Amygdala (tissue), 56 donors: ENCODE results near the gene ATN1.
A peak's percentile ranks its signal among the peaks of the same experiment; 100 is the strongest.

Experiments
- DNase-seq, 56 donors: peaks; one replicate each; lab custom pipeline; 2025; lab: John Stamatoyannopoulos, UW

Gene ATN1

GRCh38 chr12:6923003-6923732 lies 4.6 kb upstream of the ATN1 start:
- DNase-seq, result no peak

DNA sequence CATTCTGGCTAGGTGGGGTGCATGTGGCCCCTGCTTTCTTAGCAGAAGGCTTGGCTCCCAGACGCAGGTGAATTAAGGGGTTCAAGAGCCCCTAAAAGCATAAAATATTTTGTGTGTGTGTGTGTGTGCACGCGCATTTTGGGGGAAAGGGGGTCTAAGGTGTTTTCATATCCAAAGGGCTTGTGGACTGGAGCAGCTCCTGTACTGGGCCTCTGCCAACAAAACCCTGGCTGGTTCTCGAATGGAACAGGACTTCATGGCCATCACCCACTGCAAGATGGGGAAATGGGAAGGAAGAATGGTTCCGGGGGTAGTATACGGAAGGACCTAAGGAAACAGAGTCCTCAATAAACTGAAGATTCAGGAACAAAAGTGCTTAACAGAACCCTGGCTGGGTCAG lies 3.9 kb upstream of the ATN1 start:
- no peak for DNase-seq

DNA sequence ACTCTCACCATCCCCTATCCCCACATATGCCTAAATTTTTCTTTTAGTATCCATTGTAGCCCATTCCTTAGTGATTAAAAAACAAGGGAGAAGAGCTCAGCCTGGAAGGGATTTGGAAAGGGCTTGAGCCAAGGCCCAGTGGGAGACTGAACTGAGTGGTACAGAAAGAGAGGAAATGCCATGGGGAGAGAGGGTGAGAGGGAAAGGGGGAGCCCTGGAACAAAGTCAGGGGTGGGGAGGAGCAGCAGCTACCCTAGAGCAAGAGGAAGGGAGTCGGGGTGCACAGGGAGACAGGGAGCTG lies 2.6 kb upstream of the ATN1 start:
- DNase-seq, result peak in 5 of 56 donors; percentile 33 to 67 (median 51)

DNA sequence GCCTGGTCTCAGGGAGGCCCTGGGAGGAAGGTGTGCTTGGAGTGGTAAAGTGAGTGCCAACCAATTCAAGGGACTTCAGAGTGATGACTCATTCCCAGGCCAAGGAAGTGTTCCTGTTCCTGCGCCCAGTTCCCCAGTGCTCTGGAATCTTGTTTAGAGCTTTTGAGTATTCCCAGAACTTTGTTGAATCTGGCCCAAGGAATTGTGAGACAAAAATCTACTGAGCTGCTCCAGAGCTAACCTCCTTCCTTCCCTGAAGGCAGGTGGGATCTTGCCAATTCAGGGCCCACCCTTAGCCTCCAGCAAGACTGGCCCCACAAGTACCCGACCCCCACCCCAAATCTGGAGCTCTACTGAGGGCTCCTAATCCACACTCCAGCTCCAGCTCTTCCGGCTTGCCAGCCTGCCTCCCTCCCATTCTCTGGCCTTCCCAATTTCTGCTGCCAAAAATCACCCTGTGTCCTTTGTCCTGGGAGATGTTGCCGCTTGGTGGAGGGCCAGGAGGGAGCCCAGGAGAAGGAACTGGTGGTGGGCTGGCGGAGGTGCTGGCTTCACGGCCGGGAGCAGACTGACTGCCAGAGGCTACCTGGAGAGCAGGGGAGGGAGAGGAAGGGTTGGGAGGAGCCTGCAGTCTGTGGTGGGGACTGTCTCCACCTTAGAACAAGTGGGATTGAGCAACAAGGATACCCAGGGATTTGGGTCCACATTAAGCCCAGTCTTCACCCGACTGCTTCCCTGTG lies 2.0 kb upstream of the ATN1 start:
- DNase-seq, result peak in 46 of 56 donors; percentile 26 to 76 (median 58)

DNA sequence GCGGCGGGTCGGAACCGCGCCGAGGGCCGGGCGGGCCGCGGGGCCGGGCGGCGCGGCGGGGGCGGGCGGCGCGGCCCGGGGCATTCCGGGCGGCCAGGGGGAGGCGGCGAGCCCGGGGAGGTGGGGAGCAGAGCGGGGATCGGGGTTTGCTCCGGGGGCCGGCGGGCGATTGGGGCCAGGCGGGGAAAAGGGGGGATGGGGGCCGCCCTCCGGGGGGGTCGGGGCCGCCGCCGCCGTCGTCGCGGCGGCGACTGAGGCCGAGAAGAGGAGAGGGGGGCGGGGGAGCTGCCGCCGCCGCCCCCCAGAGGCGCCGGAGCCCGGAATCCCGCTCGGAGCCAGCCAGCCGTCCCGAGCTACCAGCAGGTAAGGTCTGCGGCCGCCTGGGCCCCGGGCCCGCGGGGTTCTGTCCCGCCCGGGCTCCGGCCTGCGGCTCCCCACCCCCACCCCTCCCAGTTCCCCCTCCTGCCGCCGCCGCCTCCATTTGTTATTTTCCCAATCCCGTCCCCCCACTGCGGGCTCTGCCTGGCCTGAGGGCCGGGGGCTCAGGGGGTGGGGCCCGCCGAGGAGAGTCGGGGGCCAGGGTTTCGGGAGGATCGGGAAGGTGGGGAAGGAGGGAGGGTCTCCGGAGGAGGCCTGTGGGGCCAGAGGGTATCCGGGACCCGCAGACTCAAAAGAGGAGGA lies 403 bp downstream of the ATN1 start:
- DNase-seq, result peak in 10 of 56 donors; percentile 21 to 61 (median 46)

DNA sequence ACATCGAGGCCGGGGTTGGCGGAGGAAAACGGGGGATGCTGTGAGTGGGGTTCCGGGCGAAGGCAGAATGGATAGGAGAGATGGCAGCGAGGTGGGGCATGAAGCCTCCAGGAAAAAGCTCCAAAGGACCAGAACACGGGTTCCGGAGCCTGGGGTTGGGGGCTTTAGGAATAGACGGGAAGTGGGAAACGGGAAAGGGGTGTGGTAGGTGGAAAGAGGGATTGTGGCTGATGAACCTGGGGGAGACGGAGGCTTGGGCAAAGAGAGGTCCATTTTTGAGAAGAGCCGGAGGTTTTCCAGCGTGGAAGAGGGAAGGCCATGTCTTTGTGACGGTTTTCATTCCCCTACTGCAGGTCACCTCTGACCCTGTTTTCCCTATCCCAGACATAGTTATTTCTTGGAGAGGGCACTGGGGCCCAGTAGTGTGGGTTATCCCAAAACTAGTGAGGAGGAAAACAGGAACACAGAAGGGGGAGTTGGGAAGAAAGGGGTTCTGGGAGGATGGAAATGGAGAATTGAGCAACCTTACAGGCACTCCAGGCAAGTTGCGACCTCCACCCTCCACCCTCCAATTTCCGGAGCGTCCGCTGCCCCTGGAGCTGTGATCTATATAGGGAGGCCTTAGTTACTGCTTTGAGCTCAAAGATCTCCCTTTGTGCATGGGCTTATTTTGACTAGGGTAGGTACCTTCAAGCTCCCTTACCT lies 1.1 kb downstream of the ATN1 start:
- peak in 3 of 56 donors; percentile 39 to 58 (median 42) for DNase-seq

DNA sequence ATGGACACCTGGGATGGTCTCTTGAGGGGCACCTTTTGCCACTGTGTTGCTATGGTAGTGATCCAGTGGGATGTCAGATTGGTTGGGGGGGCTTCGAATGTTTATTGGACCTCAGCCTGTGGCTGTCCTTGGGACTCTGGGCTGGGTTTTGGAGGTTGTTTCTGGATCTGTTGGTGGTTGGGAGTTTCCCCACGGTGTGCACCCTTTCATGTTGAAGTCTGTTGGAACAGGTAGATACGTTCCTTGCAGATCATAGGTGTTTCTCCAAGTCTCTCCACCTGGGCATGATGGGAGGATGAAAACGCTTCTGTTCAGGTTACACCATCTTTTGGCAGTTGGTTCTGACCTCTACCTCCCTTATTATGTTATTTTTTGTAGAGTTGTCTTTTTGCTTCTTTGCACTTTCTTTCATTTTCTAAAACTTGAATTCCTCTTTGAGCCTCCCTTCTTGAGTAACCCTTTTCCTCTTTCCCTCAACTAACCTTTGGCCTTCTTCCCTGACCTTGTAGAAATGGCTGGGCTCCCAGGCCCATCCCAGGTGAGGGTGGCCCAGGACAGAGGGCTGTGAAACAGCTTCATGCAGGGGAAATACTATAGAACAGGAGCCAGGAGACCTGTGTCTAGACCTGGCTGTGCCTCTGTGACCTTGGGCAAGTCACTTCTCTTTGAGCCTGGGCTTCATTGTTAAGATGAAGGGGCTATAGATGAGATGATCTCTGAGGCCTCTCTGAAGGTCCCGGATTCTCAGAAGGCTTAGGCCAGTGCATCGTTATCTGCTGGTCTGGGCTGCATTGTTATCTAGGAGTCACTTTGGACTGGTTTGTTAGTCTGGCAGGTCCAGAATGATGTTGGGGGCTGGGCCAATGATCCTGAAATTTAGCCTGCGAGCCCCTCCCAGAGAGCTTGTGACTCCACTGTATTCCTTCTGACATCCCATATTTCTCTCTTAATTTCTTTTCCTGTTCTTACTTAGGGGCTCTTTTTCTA lies 2.0 kb downstream of the ATN1 start:
- DNase-seq, result no peak

GRCh38 chr12:6932766-6933165 lies 5.0 kb downstream of the ATN1 start:
- no peak for DNase-seq

- peak in 1 of 56 donors; percentile 5 for DNase-seq
Observed at GRCh38 chr12:6934110-6934509, 6.4 kb downstream of the ATN1 start.

GRCh38 chr12:6935371-6936193 lies 7.8 kb downstream of the ATN1 start:
- no peak for DNase-seq

- no peak for DNase-seq
Observed at GRCh38 chr12:6936194-6936635, 8.5 kb downstream of the ATN1 start.

DNA sequence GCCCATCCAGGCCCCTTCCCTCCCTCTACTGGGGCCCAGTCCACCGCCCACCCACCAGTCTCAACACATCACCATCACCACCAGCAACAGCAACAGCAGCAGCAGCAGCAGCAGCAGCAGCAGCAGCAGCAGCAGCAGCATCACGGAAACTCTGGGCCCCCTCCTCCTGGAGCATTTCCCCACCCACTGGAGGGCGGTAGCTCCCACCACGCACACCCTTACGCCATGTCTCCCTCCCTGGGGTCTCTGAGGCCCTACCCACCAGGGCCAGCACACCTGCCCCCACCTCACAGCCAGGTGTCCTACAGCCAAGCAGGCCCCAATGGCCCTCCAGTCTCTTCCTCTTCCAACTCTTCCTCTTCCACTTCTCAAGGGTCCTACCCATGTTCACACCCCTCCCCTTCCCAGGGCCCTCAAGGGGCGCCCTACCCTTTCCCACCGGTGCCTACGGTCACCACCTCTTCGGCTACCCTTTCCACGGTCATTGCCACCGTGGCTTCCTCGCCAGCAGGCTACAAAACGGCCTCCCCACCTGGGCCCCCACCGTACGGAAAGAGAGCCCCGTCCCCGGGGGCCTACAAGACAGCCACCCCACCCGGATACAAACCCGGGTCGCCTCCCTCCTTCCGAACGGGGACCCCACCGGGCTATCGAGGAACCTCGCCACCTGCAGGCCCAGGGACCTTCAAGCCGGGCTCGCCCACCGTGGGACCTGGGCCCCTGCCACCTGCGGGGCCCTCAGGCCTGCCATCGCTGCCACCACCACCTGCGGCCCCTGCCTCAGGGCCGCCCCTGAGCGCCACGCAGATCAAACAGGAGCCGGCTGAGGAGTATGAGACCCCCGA lies 9.1 kb downstream of the ATN1 start:
- peak in 3 of 56 donors; percentile 15 to 62 (median 52) for DNase-seq

- peak; percentile 19 to 95 (median 84) for DNase-seq
Observed at GRCh38 chr12:6937481-6938352, 10.0 kb downstream of the ATN1 start.

- no peak for DNase-seq
Observed at GRCh38 chr12:6938353-6939190, 10.8 kb downstream of the ATN1 start.

- DNase-seq, result no peak
Observed at GRCh38 chr12:6939191-6939540, 11.4 kb downstream of the ATN1 start.

- DNase-seq, result peak in 1 of 56 donors; percentile 35
Observed at GRCh38 chr12:6941267-6941666, 13.5 kb downstream of the ATN1 start.
